C4-2B (cell line): ENCODE data around the gene ZW10.
"Not testable (repeated sequence)": the region's sequence is repeated elsewhere in the genome, so short reads cannot be mapped to it uniquely, and the experiment has no call there.

ENCODE experiments used
- H3K27ac ChIP-seq: fragments of 450-650 bp; 2 replicates; pipeline ENCODE4 v1.5.1; 2017
- CTCF ChIP-seq: fragments of 450-650 bp; conservative IDR thresholded peaks from 2 replicates; pipeline ENCODE4 v1.5.1; 2017; ENCODE audit warnings: mild to moderate bottlenecking
- ZFX ChIP-seq: fragments of 450-650 bp; IDR thresholded peaks from 2 replicates; pipeline ENCODE4 v1.6.1; 2017

The ZW10 gene

GRCh38 chr11:113710989-113711388 lies 62.5 kb downstream of the ZW10 start:
- no peak overlapping the region for H3K27ac ChIP-seq
- TF ChIP-seq CTCF: no peak
- TF ChIP-seq ZFX: no peak

- H3K27ac ChIP-seq: no peak within 1 kb of the TSS
- TF ChIP-seq ZFX (no peak), CTCF (no peak)
Observed at GRCh38 chr11:113705871-113706655, 67.4 kb downstream of the ZW10 start, which contains the start of gene TMPRSS5. Gene TMPRSS5, minus strand, starts transcription at chr11:113706308. Its CDS starts 84 bp downstream, at chr11:113706224.

- H3K27ac ChIP-seq: not testable (repeated sequence)
Observed at GRCh38 chr11:113703551-113703950, 69.9 kb downstream of the ZW10 start.

GRCh38 chr11:113701491-113701890 lies 72.0 kb downstream of the ZW10 start:
- TF ChIP-seq ZFX: no peak
- TF ChIP-seq CTCF: no peak
- no peak overlapping the region for H3K27ac ChIP-seq

GRCh38 chr11:113698515-113698914 lies 75.0 kb downstream of the ZW10 start:
- H3K27ac ChIP-seq: no peak overlapping the region
- no peak for TF ChIP-seq ZFX
- no peak for TF ChIP-seq CTCF

GRCh38 chr11:113697756-113698407 lies 75.6 kb downstream of the ZW10 start:
- H3K27ac ChIP-seq: no peak overlapping the region
- TF ChIP-seq ZFX (no peak), CTCF (no peak)

- TF ChIP-seq ZFX: no peak
- no peak overlapping the region for H3K27ac ChIP-seq
Observed at GRCh38 chr11:113697111-113697510, 76.4 kb downstream of the ZW10 start.

GRCh38 chr11:113695207-113695606 lies 78.3 kb downstream of the ZW10 start:
- H3K27ac ChIP-seq: no peak overlapping the region
- TF ChIP-seq ZFX (no peak), CTCF (no peak)
